H1 (cell line): ENCODE results near the gene RIPPLY1. TPM values are rescaled to one million over a fixed set of nuclear protein-coding genes. Genes with fewer than 3 reads are reported as not detected.

Experiments used
- FOSL1 ChIP-seq: IDR thresholded peaks from 2 replicates; pipeline ENCODE4 v1.6.1; 2011; ENCODE audit warnings: mild to moderate bottlenecking, low read depth, low read length, moderate library complexity; ENCODE audit not compliant: insufficient read depth
- GTF2F1 ChIP-seq: IDR thresholded peaks from 2 replicates; pipeline ENCODE4 v1.6.1; 2012; ENCODE audit warnings: low read depth, low read length, improper control_type of control experiment, borderline replicate concordance
- HDAC2 ChIP-seq, 2 experiments: fragments of 300-600 bp in 1 of 2; sonication (generic) in 1 of 2; IDR thresholded peaks; 2 replicates each; pipeline ENCODE4 v1.6.1; 2011 to 2012; ENCODE audit warnings: low read depth in 2 of 2, low read length in 2 of 2, mild to moderate bottlenecking in 2 of 2, moderate library complexity in 2 of 2, borderline replicate concordance in 1 of 2, inconsistent platforms in 1 of 2
- JUND ChIP-seq: IDR thresholded peaks from 2 replicates; pipeline ENCODE4 v1.6.1; 2011; ENCODE audit warnings: mild to moderate bottlenecking, improper control_type of control experiment, low read length
- NANOG ChIP-seq: IDR thresholded peaks from 2 replicates; pipeline ENCODE4 v1.6.1; 2011; ENCODE audit warnings: low read length, low read depth, mild to moderate bottlenecking, inconsistent platforms; ENCODE audit not compliant: insufficient read depth, poor library complexity, severe bottlenecking
- SP2 ChIP-seq: IDR thresholded peaks from 2 replicates; pipeline ENCODE4 v1.6.1; 2012; ENCODE audit warnings: mild to moderate bottlenecking, low read length, inconsistent platforms
- ZNF274 ChIP-seq: IDR thresholded peaks from 2 replicates; pipeline ENCODE4 v1.7.0; 2012; ENCODE audit warnings: low read length, borderline replicate concordance; ENCODE audit errors: extremely low read depth
- polyA plus RNA-seq, 7 experiments: library from polyadenylated mRNA; depleted of rRNA in 3 of 7; stranded (reverse) in 5 of 7; unstranded in 2 of 7; fragments of >200 nt in 5 of 7; fragments of 200-250 nt in 2 of 7; gene quantifications; 1 replicate in 5 of 7; 2 replicates in 1 of 7; 4 replicates in 1 of 7; pipeline versions ENCODE4 v1.2.1 to v1.2.3, GENCODE V29; 2011 to 2013; ENCODE audit warnings: missing spikeins in 2 of 7, mixed read lengths in 2 of 7
- total RNA-seq: library from RNA; stranded (reverse); fragmentation: NEBNext Ultra II Directional; extraction: Animal tissue kit (Norgen Biotek cat#: 25700); gene quantifications from 2 replicates; pipeline ENCODE4 v1.2.1, GENCODE V29; 2021

RIPPLY1 gene
- total and polyA plus RNA-seq, 2 of the 8 experiments (the other 6 are each of a cell fraction or from before 2014, with no cell fraction given): not detected

DNA sequence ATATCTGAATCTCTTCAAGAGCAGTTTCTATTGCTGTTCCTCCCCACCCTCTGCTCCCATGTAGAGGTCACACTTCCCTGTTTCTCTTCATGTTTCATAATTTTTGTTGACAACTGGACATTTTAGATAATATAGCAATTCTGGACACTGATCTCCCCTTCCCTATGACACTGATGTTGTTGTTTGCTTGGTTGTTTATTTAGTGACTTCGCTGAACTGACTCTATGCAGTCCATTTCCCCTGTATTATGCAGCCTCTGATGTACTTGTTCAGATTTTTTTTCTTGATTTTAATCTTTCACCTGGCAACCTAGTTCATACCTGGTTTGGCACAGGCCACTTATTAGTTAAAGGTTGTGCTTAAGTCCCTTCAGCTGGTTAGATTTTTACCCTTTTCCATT lies 46.2 kb upstream of the RIPPLY1 start (continued):
- TF ChIP-seq HDAC2 (IDR thresholded peaks at IDR 0.05; ENCODE audit: borderline replicate concordance in 1 of 2, low read depth in 2 of 2, low read length in 2 of 2): no peak
- no peak for TF ChIP-seq FOSL1
- TF ChIP-seq SP2: no peak
- no peak for TF ChIP-seq NANOG
- no peak for TF ChIP-seq JUND
- TF ChIP-seq GTF2F1: no peak
- no peak for TF ChIP-seq ZNF274
